NCI-H526 treated with DMSO at 0.1 percent for 48 hours (cell line): ENCODE data around the gene STX1A.
A peak's percentile ranks its signal among the peaks of the same experiment; 100 is the strongest.

ENCODE experiments used
- DNase-seq: peaks from one replicate; lab custom pipeline; 2025; lab: John Stamatoyannopoulos, UW

Gene STX1A

DNA sequence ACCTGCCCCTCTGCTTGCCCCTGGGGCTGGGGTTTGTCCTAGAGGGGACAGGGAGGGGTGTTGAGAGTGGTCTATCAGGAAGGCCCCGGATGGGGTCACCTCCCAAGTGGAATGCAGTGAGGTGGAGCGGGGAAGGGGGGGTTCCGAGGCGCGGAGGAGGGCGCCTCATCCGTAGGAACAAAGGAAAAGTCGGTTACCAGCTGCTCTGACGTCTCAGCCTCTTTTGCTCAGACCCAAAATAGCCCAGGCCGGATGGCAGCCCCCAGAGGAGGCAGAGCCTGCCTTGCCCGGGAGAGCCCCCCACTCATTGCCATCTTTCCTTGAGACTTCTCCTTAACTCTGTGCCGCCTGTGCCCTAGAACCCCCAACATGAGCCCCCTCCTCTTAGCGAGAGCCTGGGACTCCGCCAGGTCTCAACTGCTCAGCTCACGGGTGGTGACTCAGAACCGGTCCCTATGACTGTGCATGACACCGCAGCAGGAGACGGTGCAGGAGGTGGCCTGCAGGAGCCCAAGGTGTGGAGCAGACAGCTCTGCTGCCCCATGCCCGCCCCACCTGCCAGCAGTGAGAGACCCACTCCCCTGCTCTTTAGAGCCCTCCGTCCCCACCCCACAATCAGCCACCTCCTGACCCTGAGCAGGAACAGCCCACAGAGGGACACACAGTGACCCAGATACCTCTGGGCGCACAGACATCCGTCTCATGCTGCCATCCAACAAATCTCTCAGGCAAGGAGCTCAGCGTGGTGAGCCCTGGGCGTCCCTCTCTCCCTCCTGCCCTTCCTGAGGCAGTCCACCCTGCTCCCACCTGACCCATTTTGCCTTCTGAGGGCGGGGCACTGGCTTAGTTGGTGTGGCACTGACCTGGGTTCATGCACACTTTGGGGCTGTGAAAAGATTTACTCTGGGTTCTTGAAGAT, 13.1 kb downstream of the STX1A start:
- DNase-seq, result no peak

GRCh38 chr7:73705551-73705920, 13.9 kb downstream of the STX1A start:
- no peak for DNase-seq

DNA sequence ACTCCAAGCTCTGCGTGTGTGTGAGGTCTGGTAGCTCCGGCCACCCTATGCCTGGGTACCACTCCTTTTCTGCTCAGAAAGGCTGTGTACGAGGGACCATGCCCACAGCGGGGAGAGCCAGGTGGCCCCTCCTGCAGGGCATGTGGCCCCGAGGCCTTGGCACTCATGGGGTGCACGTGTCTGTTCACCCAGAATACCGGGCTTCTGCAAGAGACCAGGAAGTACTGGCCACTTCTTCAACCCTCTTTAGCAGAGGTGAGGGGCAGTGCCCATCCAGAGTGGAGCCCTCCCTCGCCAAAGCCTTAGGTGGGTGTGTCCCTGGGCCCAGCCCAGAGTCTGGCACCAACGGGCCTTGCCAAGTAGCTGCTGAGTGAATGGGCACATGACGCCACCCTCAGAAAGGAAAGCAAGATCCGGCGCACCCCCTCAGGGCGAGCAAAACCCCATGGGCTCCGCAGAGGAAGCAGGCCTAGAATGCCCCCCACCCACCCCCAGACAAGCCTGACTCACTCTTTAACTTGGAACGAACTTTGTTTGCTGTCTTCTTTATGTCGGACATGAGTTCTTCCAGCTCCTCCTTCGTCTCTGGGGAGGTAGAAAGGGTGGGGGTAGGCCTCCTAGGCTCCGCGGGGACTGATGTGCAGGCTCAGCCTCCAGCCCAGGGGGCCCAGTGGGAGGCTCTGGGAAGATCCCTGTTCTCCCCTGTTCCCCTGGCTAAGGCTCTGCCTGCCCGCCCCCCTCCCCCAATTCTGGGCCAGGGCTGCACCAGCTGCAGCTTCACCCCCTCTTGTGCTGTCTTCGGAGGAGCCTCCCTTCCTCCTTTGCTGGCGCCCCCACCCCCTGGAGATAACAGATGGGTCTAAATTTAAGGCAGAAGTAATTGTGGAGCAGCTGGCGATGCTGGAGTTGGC, 14.6 kb downstream of the STX1A start:
- DNase-seq, result no peak

- peak; percentile 24 for DNase-seq
Observed at GRCh38 chr7:73703757-73704639, 15.5 kb downstream of the STX1A start.

GRCh38 chr7:73703225-73703624, 16.2 kb downstream of the STX1A start:
- DNase-seq, result no peak

DNA sequence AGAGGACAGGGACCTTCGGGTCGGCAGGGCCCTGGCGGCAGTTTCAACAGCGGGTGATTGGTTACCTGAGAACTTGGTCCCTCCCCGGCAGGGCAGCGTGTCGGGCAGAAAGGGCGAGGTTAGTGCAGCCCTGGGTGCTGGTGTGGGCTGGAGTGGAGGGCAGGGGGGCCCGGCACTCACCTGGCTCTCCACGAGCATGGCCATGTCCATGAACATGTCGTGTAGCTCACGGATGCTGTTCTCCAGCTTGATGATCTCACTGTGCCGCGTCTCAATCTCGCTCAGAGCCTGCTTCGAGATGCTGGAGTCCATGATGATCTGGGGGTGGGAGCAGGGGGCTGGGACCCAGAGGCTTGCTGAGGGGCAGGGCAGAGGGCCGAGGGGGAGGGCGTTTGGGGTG, 16.8 kb downstream of the STX1A start:
- no peak for DNase-seq

DNA sequence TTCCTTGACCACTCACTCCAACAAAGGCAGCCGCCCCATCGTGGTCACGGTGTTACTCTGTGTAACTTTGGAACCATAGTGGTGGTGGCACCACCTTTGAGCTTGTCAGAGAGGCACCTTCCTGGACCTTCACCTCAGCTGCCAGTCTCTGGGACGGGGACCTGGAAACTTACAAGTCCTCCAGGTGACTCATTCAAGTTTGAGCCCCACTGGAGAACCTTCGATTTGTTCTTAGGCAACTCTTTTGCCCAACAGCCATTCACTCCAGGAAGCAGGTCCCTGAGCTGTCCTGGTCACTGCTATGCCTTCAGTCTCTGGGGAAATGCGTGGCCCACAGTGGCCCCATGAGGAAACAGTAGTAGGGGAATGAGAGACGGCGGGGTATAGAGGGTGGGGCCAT, 17.2 kb downstream of the STX1A start:
- DNase-seq, result no peak

DNA sequence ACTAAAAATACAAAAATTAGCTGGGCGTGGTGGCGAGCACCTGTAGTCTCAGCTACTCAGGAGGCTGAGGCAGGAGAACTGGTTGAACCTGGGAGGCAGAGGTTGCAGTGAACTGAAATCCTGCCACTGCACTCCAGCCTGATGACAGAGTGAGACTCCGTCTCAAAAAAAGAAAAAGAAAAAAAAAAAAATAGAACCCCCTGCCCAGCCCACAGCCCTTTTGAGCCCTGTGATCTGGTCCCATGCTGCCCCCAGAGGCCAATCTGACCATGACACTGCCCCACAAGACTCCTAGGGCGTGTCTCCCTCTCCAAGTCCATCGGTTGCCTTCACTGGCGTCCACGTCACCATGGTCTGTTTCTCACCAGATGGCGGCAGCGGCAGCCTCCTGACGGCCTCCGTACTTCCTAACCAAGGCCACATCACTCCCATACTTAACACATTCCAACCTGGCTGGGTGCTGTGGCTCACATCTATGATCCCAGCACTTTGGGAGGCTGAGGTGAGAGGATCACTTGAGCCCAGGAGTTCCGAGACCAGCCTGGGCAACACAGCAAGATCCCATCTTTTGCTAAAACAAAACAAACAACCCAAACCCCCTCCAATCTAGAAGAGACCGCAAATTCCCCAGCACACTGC, 18.0 kb downstream of the STX1A start:
- no peak for DNase-seq

DNA sequence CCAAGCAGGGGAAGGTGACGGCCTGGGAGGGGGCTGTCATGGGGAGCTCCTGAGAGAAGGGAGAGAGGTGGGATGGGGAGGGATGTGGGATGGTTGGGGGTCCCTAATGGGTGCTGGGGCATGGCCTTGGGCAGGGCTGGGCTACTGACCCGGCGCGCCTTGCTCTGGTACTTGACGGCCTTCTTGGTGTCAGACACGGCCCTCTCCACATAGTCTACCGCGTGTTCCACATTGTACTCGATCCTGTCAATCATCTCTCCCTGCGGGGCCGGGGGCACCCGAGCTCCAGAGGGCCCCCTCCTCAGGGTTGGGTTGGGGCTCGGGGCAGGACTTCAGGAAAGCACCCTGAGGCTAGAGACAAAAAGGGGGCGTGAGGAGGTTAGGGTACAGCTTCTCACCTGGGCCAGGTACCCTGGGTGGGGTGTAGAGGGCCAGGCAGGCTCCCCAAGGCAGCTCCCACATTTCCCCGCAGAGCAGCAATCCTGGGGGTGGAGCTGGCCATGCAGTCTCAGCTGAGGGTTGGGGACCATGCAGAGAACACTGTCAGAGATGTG, 18.8 kb downstream of the STX1A start:
- DNase-seq, result no peak

- DNase-seq, result no peak
Observed at GRCh38 chr7:73700069-73700423, 19.4 kb downstream of the STX1A start.

- no peak for DNase-seq
Observed at GRCh38 chr7:73699370-73700068, 19.9 kb downstream of the STX1A start.

- no peak for DNase-seq
Observed at GRCh38 chr7:73698410-73698809, 21.1 kb downstream of the STX1A start.

DNA sequence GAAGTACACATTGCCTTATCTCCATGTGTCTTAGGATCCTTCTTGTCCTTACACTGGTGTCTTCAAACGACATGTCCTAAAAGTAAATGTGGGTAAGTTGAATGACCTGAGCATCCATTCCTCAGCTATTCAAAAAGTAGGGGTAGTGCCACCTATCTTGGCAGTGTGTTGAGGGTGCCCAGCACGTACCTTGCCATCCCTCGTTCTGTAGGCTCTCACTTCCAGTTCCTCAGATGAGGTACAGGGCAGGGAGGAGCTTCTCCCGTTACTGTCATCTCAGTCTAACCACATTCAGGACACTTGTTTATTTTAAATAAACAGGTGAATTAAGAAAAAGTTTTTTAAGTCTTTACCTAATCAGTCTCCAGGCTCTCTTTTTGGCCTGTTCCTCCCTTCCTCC, 23.1 kb downstream of the STX1A start:
- no peak for DNase-seq

DNA sequence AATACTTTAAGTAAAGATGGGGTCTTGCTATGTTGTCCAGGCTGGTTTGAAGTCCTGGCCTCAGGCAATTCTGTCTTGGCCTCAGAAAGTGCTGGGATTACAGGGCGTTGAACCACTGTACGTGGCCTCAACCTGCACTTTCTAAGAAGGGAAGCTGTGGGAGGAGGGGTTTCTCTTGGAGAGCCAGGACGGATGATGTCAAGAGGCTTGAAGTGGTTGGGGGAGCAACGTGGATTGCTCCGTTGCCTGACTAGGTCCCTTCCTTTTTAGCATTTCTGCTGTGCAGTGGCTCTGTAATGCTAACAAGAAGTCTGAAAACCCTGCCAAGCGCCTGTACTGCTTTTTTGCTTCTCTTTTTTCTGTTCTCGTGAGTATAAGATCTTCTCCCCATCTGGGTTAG, 28.8 kb downstream of the STX1A start:
- DNase-seq, result no peak

DNA sequence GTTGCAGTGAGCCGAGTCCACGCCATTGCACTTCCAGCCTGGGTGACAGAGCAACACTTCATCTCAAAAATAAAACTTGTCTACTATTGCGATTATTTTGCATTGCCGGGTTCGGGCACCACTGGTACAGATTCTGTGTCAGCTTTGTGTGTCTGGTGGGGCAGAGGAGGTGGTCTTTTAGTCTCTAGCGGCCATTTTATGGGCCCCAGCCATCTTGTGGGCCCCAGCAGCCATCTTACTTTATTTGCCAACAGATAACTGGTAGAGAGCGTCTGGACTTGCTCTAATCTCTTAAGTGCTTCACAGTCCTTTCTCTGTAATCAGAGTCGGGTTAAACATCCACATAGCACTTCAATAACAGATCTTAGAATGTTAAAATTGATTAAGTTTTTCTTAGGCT, 31.2 kb downstream of the STX1A start:
- DNase-seq, result no peak

- DNase-seq, result no peak
Observed at GRCh38 chr7:73685311-73685710, 34.2 kb downstream of the STX1A start.

DNA sequence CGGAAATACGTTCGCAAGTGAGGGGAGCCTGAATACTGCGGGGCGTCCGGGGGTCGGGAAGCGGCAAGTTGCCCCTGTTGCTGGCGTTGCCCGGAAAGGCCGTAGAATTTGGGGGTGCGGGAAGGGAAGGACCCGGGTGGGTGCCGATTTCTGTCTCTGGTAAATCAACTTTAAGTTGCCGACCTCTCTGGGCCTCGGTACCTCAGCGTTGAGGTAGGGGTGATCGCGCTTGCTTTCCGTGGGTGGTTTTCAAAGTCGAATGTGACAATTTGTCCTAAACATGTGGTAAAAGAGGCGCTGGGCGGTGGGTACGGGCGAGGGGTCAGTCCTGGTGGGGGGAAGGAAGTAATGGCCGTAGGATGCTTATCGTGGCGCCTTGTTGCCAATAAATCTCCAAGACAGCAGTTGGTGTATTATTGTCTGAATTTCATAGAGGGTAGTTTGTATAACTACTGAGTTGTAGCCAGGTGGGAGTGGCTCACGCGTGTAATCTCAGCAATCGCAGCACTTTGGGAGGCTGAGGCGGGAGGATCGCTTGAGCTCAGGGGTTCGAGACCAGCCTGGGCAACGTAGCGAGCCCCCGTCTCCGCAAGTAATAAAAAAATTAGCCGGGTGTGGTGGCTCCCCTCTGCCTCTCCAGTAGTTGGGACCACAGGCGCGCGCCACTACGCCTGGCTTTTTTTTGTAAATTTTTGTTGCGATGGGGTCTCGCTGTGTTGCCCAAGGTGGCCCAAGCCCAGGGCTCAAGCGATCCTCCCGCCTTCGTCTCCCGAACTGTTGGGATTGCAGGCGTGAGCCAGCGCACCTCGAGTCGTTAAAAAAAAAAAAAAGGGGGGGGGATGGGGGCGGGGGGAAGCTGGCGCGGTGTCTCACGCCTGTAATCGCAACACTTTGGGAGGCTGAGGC, 35.4 kb downstream of the STX1A start:
- no peak for DNase-seq

DNA sequence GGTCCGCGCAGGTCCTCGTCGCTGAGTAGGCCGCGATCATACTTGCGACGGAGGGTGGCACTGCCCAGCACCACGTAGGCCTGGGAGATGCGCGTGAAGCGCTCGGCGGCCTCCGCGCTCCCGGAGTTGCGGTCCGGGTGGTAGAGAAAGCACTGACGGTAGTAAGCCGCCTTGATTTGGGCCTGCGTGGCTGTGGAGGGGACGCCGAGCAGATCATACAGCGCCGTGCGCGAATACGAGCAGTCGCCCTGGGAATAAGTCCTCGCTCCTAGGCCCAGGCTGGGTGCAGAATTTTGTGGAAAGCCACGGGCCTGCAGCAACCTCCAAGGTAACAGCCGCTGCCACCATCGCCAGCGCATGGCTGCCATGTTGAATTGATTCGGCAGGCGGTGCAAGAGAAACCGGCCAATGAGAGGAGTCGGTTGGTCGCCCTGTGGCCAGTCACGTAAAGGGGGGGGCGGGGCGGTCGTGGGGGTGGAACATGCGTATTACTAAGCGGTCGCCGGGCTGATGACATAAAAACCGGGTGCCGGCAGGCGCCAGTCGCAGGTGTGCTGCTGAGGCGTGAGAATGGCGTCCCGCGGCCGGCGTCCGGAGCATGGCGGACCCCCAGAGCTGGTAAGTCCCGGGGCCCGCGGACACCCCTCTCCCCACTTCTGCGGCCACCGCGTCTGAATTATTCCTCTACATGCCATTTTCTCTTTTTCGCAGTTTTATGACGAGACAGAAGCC, 36.2 kb downstream of the STX1A start, which contains the start of the genes BUD23 and DNAJC30:
Gene BUD23, plus strand, starts transcription at position 542 of the 732 bp plus-strand sequence. Its CDS starts 29 bp downstream, at position 571.
Gene DNAJC30, minus strand, starts transcription at position 398 of the 732 bp plus-strand sequence. Its CDS starts 30 bp downstream, at position 368.
- peak; percentile 92 for DNase-seq

- no peak for DNase-seq
Observed at GRCh38 chr7:73682745-73683055, 36.8 kb downstream of the STX1A start.
